ENCODE measurements around the gene NMT1. TPM values are rescaled to one million over a fixed set of nuclear protein-coding genes. Genes with fewer than 3 reads are reported as not detected.

The NMT1 gene
- total and polyA plus RNA-seq, 2 experiments from 2014 or later = 71.2 to 126 TPM

DNA sequence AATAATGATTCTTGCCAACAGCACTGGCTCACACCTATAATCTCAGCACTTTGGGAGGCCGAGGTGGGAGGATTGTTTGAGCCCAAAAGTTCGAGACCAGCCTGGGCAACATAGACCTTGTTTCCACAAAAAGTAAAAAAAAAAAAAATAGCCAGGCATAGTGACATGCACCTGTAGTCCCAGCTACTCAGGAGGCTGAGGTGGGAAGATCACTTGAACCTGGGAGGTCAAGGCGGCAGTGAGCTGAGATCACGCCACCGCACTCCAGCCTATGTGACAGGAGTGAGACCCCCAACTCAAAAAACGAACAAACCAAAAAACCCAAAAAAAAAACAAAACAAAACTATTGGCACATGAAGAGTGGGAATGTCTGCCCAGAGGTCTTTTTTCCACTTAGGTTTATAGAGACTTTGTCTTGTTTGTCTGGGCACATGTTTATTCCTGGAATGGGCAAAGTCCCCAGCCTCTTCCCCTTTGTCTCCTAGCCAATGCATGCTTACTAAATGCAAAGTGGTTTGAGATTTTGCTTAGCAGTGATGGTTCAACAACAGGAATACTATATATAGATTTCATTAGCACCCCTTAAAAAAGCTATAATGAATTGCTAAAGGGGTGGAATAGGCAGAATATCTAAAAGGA lies 25.9 kb downstream of the NMT1 start:
- Histone ChIP-seq H3K4me1 (ENCODE audit: insufficient read depth) (no peaks in the 10 kb centered on the region), H3K9me3 (ENCODE audit: low read depth) (no peaks in the 10 kb centered on the region), H3K36me3 (replicated peaks; ENCODE audit: insufficient read depth, low read depth) (no peaks in the 10 kb centered on the region), H3K27ac (peak overlapping the region; percentile 30), H3K27me3 (no peaks in the 10 kb centered on the region), H4K20me1 (ENCODE audit: insufficient read depth, poor library complexity, severe bottlenecking) (no peaks in the 10 kb centered on the region), H2AFZ (no peak overlapping the region), H3K4me3 (no peak overlapping the region), H3K79me2 (peaks cover 8% of the 10 kb centered on the region), H3K9me2 (replicated peaks; ENCODE audit: insufficient read depth) (no peaks in the 10 kb centered on the region), H3K4me2 (no peak overlapping the region)
- TF ChIP-seq, protein P1, sequence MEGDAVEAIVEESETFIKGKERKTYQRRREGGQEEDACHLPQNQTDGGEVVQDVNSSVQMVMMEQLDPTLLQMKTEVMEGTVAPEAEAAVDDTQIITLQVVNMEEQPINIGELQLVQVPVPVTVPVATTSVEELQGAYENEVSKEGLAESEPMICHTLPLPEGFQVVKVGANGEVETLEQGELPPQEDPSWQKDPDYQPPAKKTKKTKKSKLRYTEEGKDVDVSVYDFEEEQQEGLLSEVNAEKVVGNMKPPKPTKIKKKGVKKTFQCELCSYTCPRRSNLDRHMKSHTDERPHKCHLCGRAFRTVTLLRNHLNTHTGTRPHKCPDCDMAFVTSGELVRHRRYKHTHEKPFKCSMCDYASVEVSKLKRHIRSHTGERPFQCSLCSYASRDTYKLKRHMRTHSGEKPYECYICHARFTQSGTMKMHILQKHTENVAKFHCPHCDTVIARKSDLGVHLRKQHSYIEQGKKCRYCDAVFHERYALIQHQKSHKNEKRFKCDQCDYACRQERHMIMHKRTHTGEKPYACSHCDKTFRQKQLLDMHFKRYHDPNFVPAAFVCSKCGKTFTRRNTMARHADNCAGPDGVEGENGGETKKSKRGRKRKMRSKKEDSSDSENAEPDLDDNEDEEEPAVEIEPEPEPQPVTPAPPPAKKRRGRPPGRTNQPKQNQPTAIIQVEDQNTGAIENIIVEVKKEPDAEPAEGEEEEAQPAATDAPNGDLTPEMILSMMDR (IDR thresholded peaks at IDR 0.05; ENCODE audit: poor library complexity) = no peak
- WGBS (ENCODE audit: low lambda C conversion rate, missing lambda C conversion rate) = 95% methylated on average over 6 of the region's 6 CpGs
- no peak for DNase-seq (ENCODE audit: low spot score)

DNA sequence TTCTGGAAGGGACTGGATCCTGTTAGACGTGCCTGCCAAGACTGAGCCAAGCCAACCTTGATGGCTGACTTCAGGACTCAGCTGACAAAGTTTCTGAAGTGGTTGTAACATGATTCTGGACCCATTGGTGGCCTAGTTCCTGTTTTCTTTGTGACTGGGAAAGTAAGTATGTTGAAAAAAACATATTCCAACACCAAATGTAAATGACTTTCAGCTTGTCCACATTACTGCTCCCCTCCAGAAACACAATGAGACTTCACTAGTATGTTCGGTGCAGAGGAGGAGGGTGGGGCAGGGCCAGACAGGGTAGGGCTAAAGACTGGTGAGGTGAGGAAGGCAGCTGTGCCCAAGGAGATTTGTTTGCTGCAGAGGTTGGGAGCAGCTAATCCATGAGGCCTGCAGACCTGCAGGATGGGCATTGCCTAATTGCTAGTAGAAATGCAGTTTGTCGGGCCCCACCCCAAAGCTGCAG lies 26.4 kb downstream of the NMT1 start:
- H3K27me3 ChIP-seq = no peaks in the 10 kb centered on the region
- no peak overlapping the region for H3K4me3 ChIP-seq
- H3K79me2 ChIP-seq = peaks cover 6% of the 10 kb centered on the region
- no peaks in the 10 kb centered on the region for H3K36me3 ChIP-seq (replicated peaks; ENCODE audit: insufficient read depth, low read depth)
- DNase-seq (ENCODE audit: low spot score) = no peak
- peak overlapping the region; percentile 30 for H3K27ac ChIP-seq
- peaks cover 2% of the 10 kb centered on the region for H3K4me1 ChIP-seq (ENCODE audit: insufficient read depth)
- WGBS (ENCODE audit: low lambda C conversion rate, missing lambda C conversion rate) = 86% methylated on average over 3 of the region's 3 CpGs
- H2AFZ ChIP-seq = no peak overlapping the region
- TF ChIP-seq, protein P1 (IDR thresholded peaks at IDR 0.05; ENCODE audit: poor library complexity) = no peak
- no peak for TF ChIP-seq EZH2 (IDR thresholded peaks at IDR 0.05; ENCODE audit: borderline replicate concordance)
- no peak for TF ChIP-seq EZH2phosphoT487 (IDR thresholded peaks at IDR 0.05; ENCODE audit: low read depth, severe bottlenecking, unreplicated experiment)
- no peaks in the 10 kb centered on the region for H4K20me1 ChIP-seq (ENCODE audit: insufficient read depth, poor library complexity, severe bottlenecking)
- H3K9me2 ChIP-seq (replicated peaks; ENCODE audit: insufficient read depth) = no peaks in the 10 kb centered on the region
- no peaks in the 10 kb centered on the region for H3K9me3 ChIP-seq (ENCODE audit: low read depth)
- no peak overlapping the region for H3K4me2 ChIP-seq

DNA sequence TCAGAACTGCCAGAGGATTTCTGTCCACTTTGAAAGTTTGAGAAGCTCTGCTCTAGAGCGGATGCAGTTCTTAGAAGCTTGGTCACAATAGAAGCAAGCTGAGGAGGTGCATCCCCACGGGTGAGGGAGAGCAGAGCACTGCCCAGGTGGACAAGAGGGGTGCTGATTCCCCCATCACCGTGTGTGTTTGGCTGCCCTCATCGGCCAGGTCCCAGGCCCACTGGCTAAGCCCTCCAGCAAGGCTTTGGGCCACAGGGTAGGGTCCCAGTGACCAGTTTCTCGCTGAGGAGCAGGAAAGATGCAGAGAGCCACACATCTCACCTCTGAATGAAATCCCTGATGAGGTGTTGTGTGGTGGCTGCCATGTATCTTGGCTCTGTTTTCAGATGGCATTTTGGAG lies 26.9 kb downstream of the NMT1 start:
- TF ChIP-seq EZH2 (IDR thresholded peaks at IDR 0.05; ENCODE audit: borderline replicate concordance) (no peak), EZH2phosphoT487 (IDR thresholded peaks at IDR 0.05; ENCODE audit: low read depth, severe bottlenecking, unreplicated experiment) (no peak)
- TF ChIP-seq, protein P1 (IDR thresholded peaks at IDR 0.05; ENCODE audit: poor library complexity) = no peak
- H2AFZ ChIP-seq = no peak overlapping the region
- no peak overlapping the region for H3K4me3 ChIP-seq
- H3K9me3 ChIP-seq (ENCODE audit: low read depth) = no peaks in the 10 kb centered on the region
- no peaks in the 10 kb centered on the region for H3K36me3 ChIP-seq (replicated peaks; ENCODE audit: insufficient read depth, low read depth)
- peaks cover 5% of the 10 kb centered on the region for H3K4me1 ChIP-seq (ENCODE audit: insufficient read depth)
- no peak overlapping the region for H3K4me2 ChIP-seq
- no peaks in the 10 kb centered on the region for H3K27me3 ChIP-seq
- peaks cover 2% of the 10 kb centered on the region for H3K79me2 ChIP-seq
- H3K27ac ChIP-seq = peak overlapping the region; percentile 30
- no peaks in the 10 kb centered on the region for H3K9me2 ChIP-seq (replicated peaks; ENCODE audit: insufficient read depth)
- H4K20me1 ChIP-seq (ENCODE audit: insufficient read depth, poor library complexity, severe bottlenecking) = no peaks in the 10 kb centered on the region
- DNase-seq (ENCODE audit: low spot score) = no peak
- WGBS (ENCODE audit: low lambda C conversion rate, missing lambda C conversion rate) = 96% methylated on average over 5 of the region's 5 CpGs
